HG03469 (cell line): ENCODE data around the gene EEF1G.
A peak's percentile ranks its signal among the peaks of the same experiment; 100 is the strongest.
"Not testable (repeated sequence)": the region's sequence is repeated elsewhere in the genome, so short reads cannot be mapped to it uniquely, and the experiment has no call there.

Source experiments
- ATAC-seq: cut with Tn5 transposase; IDR thresholded peaks from one replicate; pipeline ENCODE4 v1.9.1; 2021; ENCODE audit warnings: mild to moderate bottlenecking, moderate library complexity, moderate number of reproducible peaks; ENCODE audit not compliant: unreplicated experiment

Gene EEF1G

GRCh38 chr11:62603776-62604299 lies 30.1 kb upstream of the EEF1G start:
- ATAC-seq = no peak

- no peak for ATAC-seq
These were observed 29.3 kb upstream of the EEF1G start for GRCh38 chr11:62603072-62603408.

GRCh38 chr11:62602141-62603071 lies 28.7 kb upstream of the EEF1G start:
- ATAC-seq = no peak

GRCh38 chr11:62601372-62602140 lies 27.9 kb upstream of the EEF1G start, which contains the start of gene MTA2:
Gene MTA2, minus strand, starts transcription at chr11:62601865. Its CDS starts 415 bp downstream, at chr11:62601450.
- peak; percentile 50 for ATAC-seq

- no peak for ATAC-seq
These were observed 27.4 kb upstream of the EEF1G start for GRCh38 chr11:62601122-62601371.

- no peak for ATAC-seq
These were observed 26.9 kb upstream of the EEF1G start for GRCh38 chr11:62600367-62601121.

- ATAC-seq = no peak
These were observed 26.2 kb upstream of the EEF1G start for GRCh38 chr11:62599901-62600300.

GRCh38 chr11:62599069-62599696 lies 25.5 kb upstream of the EEF1G start:
- no peak for ATAC-seq

- no peak for ATAC-seq
These were observed 21.4 kb upstream of the EEF1G start for GRCh38 chr11:62595124-62595523.

- no peak for ATAC-seq
These were observed 19.8 kb upstream of the EEF1G start for GRCh38 chr11:62593434-62594044.

- ATAC-seq = no peak
These were observed 19.3 kb upstream of the EEF1G start for GRCh38 chr11:62592989-62593421.

- ATAC-seq = no peak
These were observed 18.6 kb upstream of the EEF1G start for GRCh38 chr11:62592146-62592815.

GRCh38 chr11:62591448-62592145 lies 17.9 kb upstream of the EEF1G start, which contains the start of gene TUT1:
Gene TUT1, minus strand, starts transcription at chr11:62591523. Its CDS starts 38 bp downstream, at chr11:62591485.
- ATAC-seq = peak; percentile 70

GRCh38 chr11:62588966-62589637 lies 15.4 kb upstream of the EEF1G start:
- no peak for ATAC-seq

- not testable (repeated sequence) for ATAC-seq
These were observed 11.7 kb upstream of the EEF1G start for GRCh38 chr11:62585356-62585755.

GRCh38 chr11:62581735-62582134 lies 8.0 kb upstream of the EEF1G start:
- ATAC-seq = not testable (repeated sequence)

GRCh38 chr11:62580959-62581715 lies 7.4 kb upstream of the EEF1G start:
- no peak for ATAC-seq

GRCh38 chr11:62579252-62579651 lies 5.6 kb upstream of the EEF1G start:
- ATAC-seq = no peak
